Activated T-helper 1 cell treated with anti-CD3 and anti-CD28 coated beads, Interleukin-2, amount 50 U/mL, for 16 hours (primary cell): Measurements from ENCODE around the gene SLC43A3.
"Not testable (repeated sequence)": the region's sequence is repeated elsewhere in the genome, so short reads cannot be mapped to it uniquely, and the experiment has no call there.

ENCODE experiments used
- DNase-seq, 2 donors: peaks; one replicate each; pipeline ENCODE4 v3.0.0-alpha.2; 2020; ENCODE audit warnings: low read depth in 1 of 2, low spot score in 1 of 2

Gene SLC43A3

GRCh38 chr11:57387289-57388030 lies 39.5 kb downstream of the SLC43A3 start:
- DNase-seq = no peak

GRCh38 chr11:57386178-57386940 lies 40.6 kb downstream of the SLC43A3 start:
- no peak for DNase-seq

GRCh38 chr11:57380975-57381374 lies 45.9 kb downstream of the SLC43A3 start, which contains the start of gene PRG3:
TSS of gene PRG3 (minus strand) at chr11:57381150. CDS start at chr11:57380708, 442 bp downstream.
- DNase-seq = no peak

DNA sequence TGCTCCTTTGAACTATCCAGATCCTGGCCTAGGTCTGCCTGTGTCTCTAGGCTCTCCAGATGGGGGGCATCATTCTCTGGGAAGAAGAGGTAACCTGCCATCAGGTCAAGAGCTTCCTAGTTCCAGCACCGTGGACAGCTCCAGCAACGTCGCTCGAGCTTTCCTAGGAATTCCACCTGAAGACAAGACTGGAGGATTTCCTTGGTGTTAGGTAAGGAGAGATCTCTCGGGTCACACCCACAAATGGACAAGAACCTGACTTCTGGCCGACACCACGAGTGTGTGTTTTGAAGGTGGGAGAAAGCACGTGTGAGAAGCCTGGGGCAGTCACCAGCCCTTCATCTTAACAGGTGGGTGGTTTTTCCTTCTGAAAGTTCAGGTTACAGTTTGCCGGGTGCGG lies 47.2 kb downstream of the SLC43A3 start:
- no peak for DNase-seq

- no peak for DNase-seq
Observed at GRCh38 chr11:57378186-57378585, 48.7 kb downstream of the SLC43A3 start.

- no peak for DNase-seq
Observed at GRCh38 chr11:57377107-57377506, 49.8 kb downstream of the SLC43A3 start.

DNA sequence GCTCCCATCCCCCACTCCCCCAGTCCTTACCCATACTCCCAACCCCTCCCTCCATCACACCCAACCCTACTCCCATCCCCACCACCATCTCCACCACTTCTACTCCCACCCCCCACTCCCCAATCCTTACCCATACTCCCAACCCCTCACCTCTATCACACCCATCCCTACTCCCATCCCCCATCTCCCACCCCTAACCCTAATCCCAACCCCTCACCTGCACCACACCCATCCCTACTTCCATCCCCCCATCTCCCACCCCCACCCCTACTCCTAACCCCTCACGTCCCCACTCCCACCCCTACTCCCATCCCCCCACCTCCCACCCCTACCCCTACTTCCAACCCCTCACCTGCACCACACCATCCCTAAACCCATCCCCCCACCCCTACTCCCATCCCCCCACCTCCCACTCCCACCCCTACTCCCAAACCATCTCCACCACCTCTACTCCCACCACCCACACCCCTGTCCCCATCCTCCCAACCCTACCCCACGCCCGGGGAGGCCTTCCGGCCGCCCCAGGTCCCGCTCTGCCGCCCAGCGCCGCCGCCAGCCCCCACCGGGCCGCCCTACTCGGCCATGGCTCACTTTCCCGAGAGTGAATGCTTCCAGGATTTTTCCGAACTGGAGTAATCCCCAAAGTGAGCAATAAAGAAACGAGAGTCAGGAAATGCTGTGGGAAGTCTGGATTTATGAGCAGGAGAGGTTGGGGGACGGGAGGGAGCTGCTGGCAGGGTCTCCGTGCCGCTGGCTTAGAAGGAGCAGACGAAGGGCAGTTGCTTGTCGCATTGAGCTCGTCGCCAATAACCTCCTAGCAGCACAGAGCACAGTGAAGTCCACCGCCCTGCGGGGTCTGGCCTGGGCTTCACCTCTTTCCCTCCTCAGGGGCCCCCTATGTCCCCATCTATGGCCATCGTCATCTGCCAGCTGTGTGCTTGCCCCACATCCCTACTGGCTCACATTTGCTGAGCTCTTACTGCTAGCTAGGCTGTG lies 50.5 kb downstream of the SLC43A3 start:
- no peak for DNase-seq

DNA sequence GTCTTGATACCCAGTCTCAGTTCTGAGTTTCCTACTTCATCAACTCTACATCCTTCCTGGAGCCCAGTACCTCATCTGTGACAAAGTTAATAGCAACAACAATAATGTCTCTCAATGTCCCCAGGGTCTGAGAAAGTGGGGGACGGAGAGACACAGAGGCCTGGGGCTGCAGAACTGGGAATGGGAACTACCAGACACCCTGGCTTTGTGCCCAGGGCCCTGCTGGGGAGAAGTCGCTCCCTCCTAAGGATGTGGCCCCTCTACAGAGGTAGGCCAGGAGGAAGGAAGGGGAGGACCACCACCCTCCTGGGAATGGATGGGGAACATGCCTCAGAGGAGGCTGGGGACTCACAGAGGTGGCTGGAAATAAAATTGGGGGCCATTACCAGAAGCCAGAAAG lies 51.4 kb downstream of the SLC43A3 start:
- DNase-seq = no peak

DNA sequence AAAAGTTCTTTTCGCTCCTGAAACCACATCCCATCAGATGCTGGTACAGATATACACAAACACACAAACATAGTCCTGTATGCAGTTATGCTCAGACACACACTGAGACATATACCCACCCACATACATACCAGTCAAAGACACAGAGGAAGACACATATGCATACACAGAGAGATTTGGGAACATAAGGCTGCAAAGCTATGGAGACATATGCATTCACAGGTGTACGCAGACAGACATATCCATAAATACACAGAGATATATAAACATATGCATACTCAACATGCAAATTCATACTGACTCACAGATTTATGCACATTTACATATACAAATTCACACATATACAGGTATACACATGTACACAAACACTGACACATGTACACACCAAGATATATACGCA lies 52.0 kb downstream of the SLC43A3 start:
- no peak for DNase-seq

DNA sequence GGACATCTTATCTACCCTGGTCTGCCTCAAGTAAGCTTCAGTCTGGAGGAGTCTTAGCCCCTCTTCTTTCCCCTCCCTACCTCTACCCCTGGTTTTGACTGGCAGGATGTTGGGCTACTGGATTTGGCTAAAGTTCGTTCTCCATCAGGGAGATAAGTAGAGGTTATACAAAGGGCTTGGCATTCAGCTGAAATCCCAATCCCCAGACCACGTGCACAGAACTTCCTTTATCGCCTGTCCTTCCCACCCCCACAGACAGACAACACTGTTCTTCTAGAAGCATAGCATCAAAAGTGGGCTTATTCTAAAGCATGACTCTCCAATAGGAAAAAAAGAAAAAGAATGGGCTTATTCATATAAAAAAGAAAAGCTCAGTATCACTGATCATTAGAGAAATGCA lies 53.8 kb downstream of the SLC43A3 start:
- no peak for DNase-seq

DNA sequence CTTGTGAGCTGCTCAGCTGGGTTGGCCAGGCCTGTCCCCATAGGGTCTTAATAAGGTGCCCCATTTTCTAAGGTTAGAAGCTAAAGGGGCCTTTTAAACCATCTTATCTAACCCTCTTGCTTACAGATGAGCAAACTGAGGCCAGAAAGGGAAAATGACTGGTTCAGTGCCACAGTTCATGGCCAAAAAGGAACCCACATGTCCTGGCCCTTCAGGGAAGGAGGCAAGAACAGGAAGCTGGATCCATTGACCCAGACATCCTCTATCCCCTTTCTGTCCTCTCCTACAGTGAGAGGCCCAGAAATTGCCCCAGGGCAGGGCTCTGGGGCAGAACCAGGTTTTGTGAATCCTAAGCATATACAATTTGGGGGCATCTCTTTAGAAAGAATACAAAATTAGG lies 56.0 kb downstream of the SLC43A3 start:
- DNase-seq = no peak

DNA sequence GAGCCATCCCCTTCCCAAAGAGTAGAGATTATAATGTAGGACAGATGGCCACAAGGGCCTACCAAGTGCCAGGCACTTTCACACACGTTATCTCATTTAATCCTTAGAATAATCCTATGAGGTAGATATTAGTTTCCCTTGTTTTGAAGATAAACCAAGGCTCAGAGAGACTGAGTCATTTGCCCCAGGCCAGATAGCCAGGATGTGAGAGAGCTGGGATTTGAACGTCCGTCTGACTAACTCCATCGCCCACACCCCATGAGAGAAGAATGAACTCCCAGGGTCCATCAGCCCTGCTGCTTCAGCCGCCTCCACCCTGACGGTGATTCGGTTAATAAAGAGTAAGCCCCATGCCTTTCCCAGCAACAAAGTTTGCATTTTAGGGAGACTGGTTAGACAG lies 56.7 kb downstream of the SLC43A3 start:
- no peak for DNase-seq

DNA sequence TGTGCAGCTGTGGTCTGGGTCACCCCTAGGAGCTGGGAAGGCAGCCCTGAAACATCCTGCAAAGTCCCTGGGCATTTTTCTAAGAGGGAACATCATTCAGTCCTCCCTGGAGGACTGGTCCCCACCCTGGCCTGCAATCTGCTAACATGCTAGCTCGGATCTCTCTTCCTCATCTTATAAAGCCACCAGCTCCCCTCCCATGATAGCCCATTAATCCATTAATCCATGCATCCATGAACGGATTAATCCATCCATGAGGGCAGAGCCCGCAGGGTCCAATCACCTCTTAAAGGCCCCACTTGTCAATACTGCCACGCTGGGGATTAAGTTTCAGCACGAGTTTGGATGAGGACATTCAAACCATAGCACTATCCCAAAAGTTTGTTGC lies 58.1 kb downstream of the SLC43A3 start:
- DNase-seq = no peak

DNA sequence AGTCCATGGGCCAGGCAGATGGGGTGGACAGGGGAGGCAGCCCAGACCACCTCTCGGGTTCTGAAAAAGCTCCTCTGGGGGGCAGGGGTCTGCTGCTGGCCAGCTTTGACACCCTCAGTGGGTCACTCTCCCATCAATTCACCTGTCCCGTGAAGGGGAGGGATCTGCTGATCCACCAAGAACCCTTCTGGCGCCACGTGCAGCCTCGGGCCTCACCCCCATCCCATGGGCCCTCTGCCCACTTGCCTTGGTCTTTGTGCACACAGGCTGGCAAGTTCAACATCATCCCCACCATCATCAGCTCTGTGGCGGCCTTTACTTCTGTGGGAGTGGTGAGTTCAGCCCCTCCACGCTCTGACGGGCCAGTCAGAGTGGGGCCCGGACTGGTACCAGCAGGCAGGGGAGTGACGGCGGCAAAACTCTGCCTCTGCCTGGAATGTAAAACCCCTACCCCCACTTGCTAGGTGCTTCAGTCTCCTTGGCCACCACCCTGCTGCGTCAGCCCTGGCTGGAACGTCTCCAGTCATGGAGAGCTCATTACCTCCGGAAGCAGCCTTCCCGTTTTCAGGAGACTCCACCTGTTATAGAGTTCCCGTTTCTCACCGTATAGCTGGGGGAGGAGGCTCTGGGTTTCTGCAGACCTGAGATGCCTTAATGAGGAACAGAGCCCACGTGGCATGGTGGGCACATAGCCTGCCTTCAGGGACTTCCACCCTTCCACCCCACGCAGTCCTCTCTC lies 58.6 kb downstream of the SLC43A3 start:
- DNase-seq = no peak

DNA sequence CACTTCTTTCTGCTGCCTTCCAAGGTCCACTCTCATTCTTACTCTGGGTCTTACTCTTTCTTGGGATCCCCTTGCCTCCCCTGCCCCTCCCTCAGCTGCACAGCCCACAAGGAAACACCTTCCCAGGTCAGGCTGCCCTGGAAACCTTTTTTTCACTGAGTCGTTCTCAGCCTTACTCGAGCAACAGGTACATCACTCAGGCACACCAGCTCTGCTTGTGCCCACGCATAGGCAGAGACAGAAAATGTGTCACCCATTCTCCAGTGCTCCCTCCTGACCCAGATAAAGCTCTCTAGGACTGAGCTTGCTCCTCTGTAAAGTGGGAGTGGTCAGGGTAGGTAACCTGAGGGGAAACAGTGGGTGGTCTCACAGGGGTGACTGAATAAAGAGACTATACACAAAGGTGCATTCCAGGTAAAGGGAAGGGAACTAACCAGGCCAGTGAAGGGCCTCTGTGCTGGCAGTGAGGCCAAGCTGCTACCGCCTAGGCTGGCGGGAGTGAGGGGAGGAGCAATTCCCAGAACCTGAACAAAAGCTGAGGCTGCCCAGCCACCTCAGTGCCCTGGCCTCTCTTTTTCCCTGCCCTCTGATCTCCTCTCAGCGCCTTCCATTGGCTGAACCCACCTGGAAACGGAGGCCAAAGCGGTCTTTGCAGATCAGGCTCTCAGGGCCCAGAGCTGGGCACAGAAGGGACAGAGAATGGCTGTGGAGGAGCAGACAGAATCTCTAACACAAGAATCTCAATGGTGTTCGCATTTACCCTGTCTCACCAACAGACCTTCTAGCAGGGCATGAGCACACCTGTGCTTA lies 61.9 kb downstream of the SLC43A3 start:
- DNase-seq = no peak

DNA sequence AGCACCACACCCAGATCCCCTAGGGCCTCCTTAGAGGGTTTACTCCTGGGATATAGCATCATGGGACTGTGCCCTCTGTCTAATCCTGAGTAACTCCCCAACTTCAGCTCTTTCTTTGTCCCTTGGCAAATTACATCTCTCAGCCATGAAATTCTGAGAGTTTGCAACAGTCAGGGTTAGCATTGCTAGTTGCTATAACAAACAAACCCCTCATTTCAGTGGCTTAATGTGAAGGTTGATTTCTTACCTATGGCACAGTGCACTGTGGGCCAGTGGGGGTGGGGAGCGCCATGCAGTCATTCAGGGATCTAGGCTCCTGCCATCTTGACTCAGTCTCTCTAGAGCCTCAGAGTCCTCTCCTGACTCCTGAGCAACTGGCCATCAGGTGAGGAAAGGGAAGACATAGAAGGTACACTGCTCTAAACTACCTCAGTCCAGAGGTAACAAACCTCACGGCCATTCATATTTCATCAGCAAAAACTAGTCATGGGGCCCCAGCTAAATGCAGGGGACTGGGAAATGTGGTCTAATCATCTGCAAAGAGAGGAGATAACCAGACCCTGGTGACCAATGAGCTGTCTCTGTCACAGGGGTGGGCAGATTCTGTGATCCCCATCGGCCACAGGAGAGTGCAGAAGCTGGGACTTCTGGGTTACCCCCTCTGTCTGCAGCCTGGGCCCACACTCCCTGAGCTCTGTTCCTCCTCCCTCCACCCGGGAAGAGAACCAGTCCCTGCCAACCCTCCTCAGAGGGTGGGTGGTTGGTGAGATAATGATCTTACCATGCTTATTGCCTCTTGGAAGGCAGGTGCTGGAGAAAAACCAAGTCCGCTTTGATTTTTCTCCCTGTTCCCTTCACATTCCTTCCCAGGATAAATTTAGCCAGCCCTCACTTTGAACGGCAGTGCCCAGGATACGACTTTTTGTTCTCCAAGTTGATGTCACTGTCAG lies 63.5 kb downstream of the SLC43A3 start:
- no peak for DNase-seq

DNA sequence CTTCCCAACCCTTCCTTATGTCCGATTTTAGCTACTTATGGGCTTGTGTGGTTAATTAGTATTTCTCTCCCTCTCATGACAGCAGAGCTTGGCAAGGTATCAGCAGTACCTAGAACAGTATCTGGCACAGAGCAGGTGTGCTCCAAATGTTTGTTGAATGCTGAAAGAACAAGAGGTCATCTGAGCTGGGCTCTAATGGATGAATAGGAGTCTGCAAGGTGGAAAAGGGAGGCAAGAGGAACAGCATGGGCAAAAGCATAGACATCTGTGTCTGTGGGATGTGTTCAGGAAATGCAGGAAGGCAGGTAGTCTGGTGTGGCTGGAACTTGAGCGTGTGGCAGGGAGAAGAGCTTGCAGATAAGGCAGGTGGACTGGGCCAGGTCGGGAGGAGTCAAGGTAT lies 65.0 kb downstream of the SLC43A3 start:
- no peak for DNase-seq

GRCh38 chr11:57361420-57361819 lies 65.5 kb downstream of the SLC43A3 start:
- not testable (repeated sequence) for DNase-seq

- DNase-seq = no peak
Observed at GRCh38 chr11:57360991-57361390, 65.9 kb downstream of the SLC43A3 start.
